GM19035 (cell line): ENCODE results near the gene LEO1.

ENCODE experiments used
- ATAC-seq: cut with Tn5 transposase; IDR thresholded peaks from one replicate; pipeline ENCODE4 v1.9.1; 2021; ENCODE audit not compliant: unreplicated experiment

The LEO1 gene

DNA sequence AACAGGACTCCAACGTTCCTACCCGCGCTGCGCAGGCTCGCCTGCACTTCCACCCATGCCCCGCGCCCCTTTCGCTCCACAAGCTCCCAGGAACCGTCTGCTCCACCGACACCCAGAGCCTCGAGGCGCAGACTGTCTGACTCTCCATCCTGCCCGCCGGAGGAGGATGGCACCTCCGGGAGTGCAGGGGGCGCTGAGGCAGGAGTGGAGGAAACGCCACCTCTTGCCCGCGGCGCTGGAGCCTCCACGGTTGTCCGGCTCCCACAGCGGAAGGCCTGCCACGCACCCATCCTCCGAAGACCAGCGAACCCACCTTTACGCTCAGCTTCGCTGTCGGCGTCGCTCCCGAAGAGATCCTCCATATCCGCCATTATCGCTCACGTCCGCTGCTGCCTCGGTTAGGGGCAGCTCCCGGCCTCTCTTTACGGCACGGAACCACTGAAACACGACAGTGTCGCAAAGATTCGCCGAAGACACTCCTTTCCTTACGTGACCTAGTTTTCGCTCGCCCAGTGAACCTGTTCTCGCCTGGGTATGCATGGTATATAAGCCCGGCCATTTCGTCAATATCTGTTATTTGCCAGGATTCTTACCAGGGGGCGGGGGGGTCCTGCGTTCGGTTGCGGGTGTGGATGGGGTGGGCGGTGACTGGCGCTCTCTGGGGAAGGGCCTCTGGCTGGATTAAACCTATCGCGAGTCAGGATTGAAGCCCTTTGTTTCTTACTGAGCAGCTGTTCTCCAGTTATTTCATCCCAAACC is at the start of gene LEO1:
LEO1 (minus strand) TSS at position 404 of the 759 bp plus-strand sequence; CDS start at position 371, 33 bp downstream.
- ATAC-seq = peak; percentile 88

- ATAC-seq = no peak
These were observed 49.6 kb upstream of the LEO1 start for GRCh38 chr15:52021128-52021671.

DNA sequence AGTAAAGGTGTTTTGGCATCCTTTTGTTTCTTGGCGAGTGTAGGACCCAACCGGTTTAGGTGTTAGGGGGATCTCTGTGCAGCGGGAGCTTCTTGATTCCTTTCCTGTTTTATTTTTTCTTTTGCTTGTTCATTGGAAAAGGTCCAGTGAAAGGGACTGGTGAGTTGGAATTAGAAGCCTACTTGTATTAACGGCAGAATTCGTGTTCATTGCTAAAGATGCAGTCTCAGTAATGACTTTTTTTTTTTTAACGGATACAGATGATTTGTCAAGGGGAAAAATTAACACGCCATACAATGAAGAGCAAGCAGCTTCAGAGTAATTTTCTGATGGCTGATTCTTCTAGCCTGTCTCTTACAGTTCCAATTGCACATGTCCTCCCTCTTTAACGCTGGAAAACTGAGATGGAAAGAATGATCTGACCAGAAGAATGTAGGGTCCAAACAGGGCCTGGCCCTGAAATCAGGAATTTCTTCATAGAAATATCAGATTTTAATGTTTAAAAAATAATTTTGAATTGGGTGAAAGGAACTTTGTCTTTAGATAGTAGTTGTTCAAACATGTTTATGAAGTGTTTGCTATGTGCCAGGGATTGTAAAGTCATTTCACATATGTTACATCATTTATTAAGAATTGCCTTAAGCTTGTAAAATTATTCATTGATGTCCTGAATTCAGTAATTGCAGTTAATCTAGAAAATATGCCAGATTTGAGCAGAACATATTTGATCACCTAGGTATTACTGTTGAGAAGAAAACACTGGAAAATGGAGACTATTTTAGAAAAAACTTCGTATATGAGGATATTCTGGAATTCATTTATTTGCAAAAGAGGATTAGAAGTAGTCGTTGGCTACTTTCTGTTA is 48.9 kb upstream of the LEO1 start:
- ATAC-seq = no peak

GRCh38 chr15:52019394-52020220 is 48.0 kb upstream of the LEO1 start:
- peak; percentile 52 for ATAC-seq

- peak; percentile 74 for ATAC-seq
These were observed 47.3 kb upstream of the LEO1 start, which contains the start of gene MAPK6 for GRCh38 chr15:52018693-52019393. MAPK6 (plus strand) TSS chr15:52019219; CDS start chr15:52046461, 27,242 bp downstream.

GRCh38 chr15:52018244-52018643 is 46.7 kb upstream of the LEO1 start:
- no peak for ATAC-seq

DNA sequence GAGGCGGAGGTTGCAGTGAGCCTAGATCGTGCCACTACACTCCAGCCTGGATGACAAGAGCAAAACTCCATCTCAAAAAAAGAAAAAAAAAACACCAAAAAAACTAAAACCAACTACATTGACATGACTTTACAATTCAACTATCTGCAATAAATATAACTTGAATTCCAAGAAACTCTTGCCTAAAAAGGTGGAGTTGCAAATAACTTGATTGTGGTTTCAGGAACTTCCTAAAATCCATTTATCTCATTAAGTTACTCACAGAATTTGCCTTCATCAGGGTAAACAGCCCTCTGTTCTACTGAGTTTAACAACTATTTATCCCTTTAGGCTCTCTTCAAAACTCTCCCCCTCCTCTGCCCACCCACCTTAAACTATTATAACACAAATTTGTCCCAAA is 44.7 kb upstream of the LEO1 start:
- no peak for ATAC-seq

DNA sequence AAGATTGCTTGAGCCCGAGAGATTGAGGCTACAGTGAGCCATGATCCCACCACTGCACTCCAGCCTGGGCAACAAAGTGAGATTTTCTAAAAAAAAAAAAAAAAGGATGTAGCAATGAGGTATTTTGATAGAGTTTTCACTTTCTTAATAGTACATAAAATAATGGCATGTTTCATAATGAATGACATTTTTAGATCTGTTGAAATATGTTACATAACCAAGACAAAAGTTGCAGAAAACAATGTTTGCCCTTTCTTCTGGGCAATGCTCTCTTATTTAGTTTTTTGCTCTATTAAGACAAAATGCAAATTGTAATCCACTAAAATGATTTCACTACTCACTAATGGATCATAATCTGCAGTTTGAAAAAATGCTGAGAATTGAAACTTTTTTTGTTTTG is 43.0 kb upstream of the LEO1 start:
- ATAC-seq = no peak

- ATAC-seq = no peak
These were observed 41.7 kb upstream of the LEO1 start for GRCh38 chr15:52013151-52013791.

- ATAC-seq = no peak
These were observed 40.6 kb upstream of the LEO1 start for GRCh38 chr15:52012210-52012609.

- ATAC-seq = no peak
These were observed 40.1 kb upstream of the LEO1 start for GRCh38 chr15:52011711-52012144.

- no peak for ATAC-seq
These were observed 39.3 kb upstream of the LEO1 start for GRCh38 chr15:52010633-52011595.

GRCh38 chr15:52008698-52009434 is 37.3 kb upstream of the LEO1 start:
- ATAC-seq = no peak

GRCh38 chr15:52008359-52008697 is 36.8 kb upstream of the LEO1 start:
- no peak for ATAC-seq

DNA sequence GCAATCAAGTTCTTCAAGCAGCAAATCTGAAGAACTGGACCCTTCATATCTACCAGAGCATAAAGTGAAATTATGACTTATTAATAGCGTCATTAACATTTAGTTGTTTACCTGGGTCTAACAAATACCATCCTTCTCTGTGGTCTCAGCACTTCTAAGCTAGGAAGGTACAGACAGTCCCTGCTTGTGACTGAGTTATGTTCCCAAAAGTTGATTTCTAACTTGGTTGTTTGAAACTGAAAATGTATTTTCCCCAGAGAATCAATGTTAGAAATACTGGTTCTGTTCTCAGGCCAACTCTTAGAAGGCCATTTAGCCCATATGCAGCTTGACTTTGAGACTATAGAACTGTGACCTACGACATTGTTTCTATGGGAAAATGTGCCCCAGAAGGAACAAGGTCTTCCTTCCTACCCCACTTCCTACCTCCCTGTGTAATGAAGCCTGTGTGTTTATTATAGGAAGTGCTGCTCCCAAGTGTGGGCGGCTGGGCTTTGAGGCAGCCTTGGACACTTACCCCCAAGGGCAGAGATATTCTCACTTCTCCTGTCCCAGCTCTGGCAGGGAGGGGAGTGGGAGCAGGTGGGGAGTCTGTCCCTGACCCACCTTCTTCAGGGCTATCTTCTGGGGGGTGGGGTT is 35.2 kb upstream of the LEO1 start:
- peak; percentile 37 for ATAC-seq

- peak; percentile 80 for ATAC-seq
These were observed 34.4 kb upstream of the LEO1 start for GRCh38 chr15:52005748-52006701.
